ENCODE results near the gene PRKG1. TPM values are rescaled to one million over a fixed set of nuclear protein-coding genes. Genes with fewer than 3 reads are reported as not detected.

Gene PRKG1
- total RNA-seq, 2 donors from 2014 or later: 94.5 to 96.0 TPM

DNA sequence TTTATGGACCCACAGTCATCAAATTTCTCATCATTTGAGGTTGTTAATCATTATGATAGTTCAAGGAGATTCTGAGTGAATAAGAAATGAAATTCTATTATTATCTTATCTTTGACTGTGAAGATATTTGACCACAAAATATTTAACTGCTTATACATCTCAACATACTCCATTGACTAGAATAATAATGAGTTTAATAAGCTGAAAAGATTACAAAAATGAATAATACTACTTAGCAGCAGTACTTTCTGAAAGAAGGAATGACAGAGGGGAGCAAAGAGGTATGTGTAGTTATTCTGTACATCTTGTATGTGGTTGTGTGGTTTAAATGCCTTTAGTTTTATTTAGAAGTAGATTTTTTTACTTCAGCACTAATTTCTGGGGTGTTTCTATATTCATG is 214.2 kb downstream of the PRKG1 start:
- DNase-seq (ENCODE audit: low spot score): no peak

DNA sequence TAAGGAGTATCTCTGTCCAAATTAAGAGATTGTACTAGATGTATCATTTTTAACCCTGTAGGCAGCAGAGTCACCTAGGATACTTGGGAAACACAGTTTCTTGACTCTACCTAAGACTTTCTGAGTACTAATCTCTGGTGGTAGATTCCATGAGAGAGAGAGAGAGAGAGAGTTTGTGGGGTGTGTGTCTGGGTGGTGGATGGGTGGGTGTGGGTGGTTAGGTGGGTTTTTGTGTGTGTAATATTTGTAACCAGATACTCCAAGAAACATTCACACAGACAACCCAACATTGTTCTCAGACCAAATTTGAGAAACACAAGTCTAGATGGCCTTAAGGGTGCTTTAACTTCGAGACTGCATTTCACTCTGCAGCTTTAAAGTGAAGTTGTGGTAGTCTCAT is 215.2 kb downstream of the PRKG1 start:
- no peak for DNase-seq (ENCODE audit: low spot score)

More for the DNA sequence above, 214.2 kb downstream of the PRKG1 start:
- intact Hi-C loops (cut with DNase I): no loop called here

DNA sequence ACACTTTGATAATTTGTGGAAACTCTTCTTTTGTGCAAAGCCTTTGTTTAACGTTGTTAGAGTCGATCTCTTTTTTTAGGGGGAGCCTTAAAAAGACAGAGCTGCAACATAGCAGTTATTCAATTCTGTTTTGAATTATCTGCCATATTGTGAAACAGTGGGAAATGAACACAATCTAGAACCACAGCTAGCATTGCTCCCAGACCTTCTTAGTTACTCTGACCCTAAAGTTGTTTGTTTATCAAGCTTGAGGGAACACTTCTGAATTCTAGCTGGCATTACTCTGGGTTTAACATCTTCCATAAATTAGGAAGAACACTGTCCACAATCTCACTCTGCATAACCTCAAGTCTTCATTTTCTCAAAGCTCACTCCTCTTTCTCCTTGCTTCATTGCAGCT is 217.7 kb downstream of the PRKG1 start:
- DNase-seq (ENCODE audit: low spot score): no peak
- intact Hi-C loops (cut with DNase I): no loop called here

More for the DNA sequence above, 215.2 kb downstream of the PRKG1 start:
- intact Hi-C loops (cut with DNase I): no loop called here

DNA sequence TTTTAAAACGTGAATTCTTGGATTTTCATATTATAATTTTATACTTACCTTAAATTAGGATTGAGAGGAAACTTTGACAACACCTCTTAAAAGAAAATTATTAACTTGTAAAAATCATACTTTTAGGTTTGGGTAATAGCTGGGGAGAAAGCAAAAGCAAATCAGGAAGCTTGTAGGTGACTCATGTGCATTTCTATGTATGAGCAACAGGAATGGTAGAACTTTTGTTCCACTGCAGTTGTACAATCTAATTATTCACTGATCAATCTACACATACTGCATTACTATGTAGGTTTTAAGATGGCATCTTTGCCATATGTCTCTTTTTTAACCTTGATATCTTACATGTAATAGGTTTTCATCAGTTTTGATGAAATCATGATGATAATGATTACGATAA is 223.2 kb downstream of the PRKG1 start:
- DNase-seq (ENCODE audit: low spot score): no peak
- intact Hi-C loops (cut with DNase I): no loop called here

DNA sequence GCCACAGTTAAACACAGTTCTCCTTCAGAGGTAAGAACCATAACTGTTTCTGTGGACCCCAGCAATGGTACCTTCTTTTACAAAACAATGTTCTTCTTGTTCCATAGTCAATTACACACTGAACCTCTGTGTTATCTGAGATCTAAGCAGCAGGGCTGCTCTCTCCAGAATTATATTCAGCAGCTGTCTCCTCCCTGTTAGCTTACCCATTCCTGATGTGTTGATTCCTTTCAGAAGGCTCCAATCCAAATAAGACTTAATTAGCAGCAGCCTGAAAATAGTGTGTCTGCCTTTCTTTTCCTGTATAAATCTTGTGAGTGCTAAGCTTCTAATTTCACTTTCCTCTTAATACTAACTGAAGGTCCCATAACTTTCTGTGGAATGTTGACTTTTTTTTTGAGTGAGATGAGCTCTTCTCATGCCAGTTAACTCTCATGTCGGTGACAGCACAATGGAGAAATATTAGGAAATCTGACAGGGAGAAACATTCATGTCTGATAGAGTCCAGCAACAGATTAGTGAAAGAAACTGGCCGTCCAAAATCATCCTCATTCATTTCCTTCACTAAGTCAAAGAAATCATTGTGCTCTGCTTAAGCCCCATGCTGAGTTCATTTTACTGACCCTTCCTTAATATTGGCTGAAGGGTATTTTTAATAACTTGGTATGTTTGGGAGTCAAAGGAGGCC is 226.5 kb downstream of the PRKG1 start:
- intact Hi-C loops (cut with DNase I): loop anchor here in 1 of 2 donors (10.0 kb wide), 1 partner anchor 64 kb away; no protein-coding TSS in a partner anchor
- no peak for DNase-seq (ENCODE audit: low spot score)

DNA sequence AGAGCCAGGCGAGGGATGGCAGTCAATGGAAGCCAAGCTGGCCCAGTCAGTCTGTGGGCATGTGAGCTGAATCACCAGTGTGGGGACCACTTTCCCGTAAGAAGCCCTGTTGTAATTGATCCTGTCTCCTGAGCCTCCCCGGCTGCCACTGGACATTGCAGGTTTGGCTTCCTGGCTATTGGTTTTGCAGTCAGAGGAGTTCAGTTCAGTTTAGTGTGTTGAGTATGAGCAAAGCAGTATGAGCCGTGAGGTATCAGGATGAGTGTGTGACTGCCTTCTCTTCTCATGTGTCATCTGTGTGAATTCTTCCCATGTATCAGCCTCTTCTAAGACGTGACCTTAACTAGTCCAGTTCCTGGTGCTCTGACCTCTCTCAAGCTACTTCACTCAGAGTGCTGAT is 227.4 kb downstream of the PRKG1 start:
- DNase-seq (ENCODE audit: low spot score): no peak
- intact Hi-C loops (cut with DNase I): loop anchor here in 1 of 2 donors (10.0 kb wide), 1 partner anchor 63 kb away; no protein-coding TSS in a partner anchor

DNA sequence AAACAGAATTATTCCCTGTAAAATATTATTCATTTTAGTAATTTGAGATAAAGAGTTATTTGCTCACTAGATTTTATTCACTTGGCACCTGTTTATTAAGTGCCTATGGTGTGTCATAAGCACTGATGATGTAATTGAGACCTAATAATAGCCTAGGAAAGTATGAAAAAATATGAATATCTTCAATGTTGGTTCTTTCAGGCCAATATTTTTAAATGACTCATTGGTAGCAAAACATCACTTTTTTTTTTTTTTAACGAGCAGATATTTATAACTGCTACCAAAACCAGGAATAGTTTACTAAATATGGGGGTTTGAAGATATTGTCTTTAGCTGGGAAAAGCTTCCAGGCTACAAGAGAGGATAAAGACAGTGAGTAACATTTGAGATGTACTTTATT is 228.0 kb downstream of the PRKG1 start:
- intact Hi-C loops (cut with DNase I): loop anchor here in 1 of 2 donors (10.0 kb wide), 1 partner anchor 62 kb away; no protein-coding TSS in a partner anchor
- no peak for DNase-seq (ENCODE audit: low spot score)

DNA sequence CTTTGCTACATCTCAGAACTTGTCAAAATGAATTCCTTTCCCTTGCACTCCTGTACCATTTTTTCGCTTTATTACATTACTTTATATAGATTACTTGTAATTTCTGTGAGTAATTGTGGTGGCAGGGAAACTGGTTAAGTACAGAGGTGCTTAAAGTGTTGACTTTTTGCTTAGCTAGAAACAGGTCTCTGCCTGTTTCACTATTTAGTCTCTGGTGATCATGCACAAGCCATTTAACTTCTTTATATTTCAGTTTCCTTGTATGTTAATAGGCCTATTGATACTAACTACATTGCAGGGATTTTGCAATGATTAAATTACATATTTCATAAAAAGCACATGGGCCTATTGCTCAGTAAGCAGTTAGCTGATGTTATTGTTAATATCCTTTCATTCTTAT is 233.8 kb downstream of the PRKG1 start:
- intact Hi-C loops (cut with DNase I): loop anchor here in 1 of 2 donors (10.0 kb wide), 1 partner anchor 57 kb away; no protein-coding TSS in a partner anchor
- DNase-seq (ENCODE audit: low spot score): no peak

DNA sequence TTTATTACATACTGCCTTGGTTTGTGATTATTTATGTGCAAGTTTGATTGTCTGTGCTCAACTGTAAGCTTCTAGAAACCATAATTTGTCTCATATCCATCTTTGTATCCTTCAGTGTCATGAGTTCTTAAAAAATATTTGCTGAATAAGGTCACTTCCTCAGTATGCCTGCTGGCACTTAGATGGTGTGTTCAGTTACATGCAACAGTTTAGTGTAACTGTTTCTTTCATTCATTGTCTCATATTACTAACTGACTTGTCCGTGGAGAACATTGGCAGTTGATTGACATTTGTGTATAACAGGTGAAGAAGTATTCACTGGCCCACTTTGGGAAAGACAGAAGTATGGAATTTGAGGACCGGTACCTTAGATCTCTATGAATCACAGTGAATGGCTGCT is 236.9 kb downstream of the PRKG1 start:
- intact Hi-C loops (cut with DNase I): no loop called here
- DNase-seq (ENCODE audit: low spot score): no peak

DNA sequence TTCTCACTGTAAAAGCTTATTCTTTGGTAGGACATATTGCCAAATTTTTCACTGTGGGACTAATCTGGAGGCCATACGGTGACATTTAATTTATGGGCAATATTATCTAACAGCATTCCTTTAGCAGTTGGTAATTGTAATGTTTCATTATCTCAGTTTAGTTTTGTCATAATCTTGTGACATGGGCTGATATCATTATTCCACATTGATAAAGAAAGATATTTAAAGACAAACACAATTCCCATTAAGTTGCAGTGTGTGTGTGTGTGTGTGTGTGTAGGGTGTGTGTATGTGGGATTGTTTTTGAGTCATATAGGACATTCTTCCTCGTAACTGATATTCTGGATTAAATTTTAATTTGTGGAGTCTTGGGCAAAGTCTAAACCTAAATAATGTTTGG is 238.5 kb downstream of the PRKG1 start:
- DNase-seq (ENCODE audit: low spot score): no peak
- intact Hi-C loops (cut with DNase I): no loop called here

DNA sequence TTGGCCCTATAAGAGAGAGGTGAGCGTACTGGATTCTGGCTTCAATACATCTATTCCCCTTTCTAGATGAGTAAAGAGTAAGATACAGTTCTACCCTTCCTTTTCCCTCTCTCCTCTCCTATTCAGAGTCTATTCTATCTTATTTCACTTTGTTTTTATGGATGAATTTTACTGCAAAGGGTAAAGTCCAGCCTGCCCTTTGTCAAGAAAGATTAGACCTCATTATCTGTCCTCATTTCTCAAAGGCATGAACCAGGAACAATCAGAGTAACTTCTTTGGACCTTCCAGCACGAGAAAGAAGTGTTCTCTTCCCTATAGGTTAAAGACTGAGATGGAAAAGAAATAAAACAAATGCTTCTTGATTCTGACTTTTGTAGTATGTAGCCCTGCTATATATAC is 239.0 kb downstream of the PRKG1 start:
- intact Hi-C loops (cut with DNase I): no loop called here
- no peak for DNase-seq (ENCODE audit: low spot score)

DNA sequence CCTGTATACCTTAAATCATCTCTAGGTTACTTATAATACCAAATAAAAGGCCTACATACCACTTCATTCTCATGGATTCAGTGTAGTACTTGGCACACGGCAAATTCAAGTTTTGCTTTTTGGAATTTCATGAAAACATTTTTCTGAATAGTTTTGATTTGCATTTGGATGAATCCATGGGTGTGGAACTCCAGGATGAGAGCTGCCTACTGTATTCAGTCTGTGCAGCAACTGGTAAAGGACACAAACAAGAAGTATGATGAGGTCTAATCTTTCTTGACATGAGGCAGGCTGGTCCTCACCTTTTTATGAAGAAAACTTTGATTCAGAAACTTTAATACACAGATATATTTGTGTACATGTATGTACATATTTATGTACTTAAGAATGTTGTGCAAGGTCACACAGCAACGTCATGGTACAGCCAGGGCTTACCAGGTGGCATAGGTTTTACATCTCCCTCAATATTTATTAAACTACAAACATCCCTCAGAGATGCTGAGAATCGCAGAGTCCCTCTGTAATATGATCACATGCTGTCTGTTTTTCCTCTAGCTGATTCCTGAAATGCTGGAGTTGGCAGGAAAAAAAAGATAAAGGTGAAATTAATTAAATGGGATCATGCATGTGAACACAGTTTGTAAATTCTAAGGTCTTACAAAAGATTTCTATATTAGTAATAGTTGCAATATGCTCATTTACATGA is 239.6 kb downstream of the PRKG1 start:
- intact Hi-C loops (cut with DNase I): no loop called here
- no peak for DNase-seq (ENCODE audit: low spot score)

DNA sequence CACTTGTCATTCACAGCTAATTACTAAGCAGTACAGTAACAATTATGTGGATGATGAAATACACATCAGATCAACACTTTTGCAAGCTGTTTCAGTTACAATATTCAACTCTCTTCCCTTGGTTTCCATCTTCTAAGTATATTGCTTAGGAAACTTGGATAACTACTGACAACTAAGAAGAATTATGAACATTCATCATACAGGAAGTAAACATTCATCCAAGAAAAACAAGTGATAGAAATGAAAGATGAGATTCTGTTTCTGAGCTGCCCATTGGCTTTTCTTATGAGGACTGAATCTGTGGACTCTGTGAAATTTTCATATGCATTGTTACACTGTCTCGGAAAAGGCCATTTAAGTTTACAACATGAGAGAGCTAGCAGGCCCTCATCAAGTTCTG is 240.2 kb downstream of the PRKG1 start:
- no peak for DNase-seq (ENCODE audit: low spot score)
- intact Hi-C loops (cut with DNase I): no loop called here

DNA sequence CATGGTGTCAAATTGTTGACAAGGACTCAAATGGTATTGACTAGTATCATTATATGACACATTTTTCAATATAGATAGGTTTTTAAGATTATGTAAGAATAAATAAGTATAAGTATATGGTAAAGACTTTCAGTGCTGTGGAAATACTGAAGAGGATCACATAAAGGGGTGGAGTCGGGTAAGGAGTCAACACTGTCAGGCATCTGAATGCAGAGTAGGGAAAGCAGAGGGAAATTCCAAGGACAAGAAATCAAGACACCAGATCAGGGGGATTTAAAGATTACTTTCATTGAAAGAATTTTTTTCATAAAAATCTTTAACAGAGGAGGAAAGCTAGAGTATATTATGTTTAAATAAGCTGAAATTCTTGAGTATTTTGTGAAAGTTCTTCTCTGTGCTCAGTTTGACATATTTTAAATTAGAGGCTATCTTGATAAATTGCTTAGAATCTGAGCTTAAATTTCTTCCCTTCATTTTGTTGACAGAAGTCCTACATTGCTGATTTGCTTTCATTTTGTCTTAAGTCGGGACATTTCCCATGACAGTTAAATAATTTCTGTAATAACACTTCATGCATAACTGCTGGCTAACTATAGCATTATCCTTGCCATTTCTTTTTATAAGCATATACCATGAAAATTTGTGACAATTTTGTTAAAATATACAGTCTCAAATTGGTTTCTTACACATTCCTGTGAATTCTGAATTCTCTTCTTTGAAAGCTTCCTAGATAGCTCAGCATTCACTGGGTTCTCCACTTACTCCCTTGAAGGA is 244.3 kb downstream of the PRKG1 start:
- intact Hi-C loops (cut with DNase I): no loop called here
- no peak for DNase-seq (ENCODE audit: low spot score)

DNA sequence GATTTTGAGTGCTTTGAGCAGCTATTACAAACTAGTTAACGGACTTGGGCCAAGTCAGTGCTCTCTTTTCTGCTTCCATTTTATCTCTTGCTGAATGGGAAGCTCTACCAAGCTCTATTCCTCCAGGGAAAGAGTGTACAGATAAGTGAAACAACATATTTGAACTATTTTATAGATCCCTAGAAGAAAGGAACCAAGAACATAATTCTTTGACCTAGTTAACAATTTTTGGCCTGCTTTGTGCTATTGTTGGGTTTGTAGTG is 244.8 kb downstream of the PRKG1 start:
- intact Hi-C loops (cut with DNase I): no loop called here
- no peak for DNase-seq (ENCODE audit: low spot score)

DNA sequence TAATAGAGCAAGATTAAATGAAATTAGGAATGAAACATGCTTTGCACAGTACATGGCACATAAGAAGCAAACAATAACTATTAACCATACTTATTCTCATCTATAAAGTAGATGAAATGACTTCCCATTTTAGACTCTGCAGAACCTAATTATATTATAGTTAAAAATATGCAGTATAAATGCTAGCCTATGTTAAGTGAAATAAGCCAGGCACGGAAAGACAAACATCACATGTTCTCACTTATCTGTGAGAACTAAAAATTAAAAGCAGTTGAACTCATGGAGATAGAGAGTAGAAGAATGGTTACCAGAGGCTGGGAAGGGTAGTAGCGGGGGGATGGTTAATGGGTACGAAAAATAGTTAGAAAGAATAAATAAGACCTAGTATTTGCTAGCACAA is 247.0 kb downstream of the PRKG1 start:
- intact Hi-C loops (cut with DNase I): no loop called here
- no peak for DNase-seq (ENCODE audit: low spot score)

DNA sequence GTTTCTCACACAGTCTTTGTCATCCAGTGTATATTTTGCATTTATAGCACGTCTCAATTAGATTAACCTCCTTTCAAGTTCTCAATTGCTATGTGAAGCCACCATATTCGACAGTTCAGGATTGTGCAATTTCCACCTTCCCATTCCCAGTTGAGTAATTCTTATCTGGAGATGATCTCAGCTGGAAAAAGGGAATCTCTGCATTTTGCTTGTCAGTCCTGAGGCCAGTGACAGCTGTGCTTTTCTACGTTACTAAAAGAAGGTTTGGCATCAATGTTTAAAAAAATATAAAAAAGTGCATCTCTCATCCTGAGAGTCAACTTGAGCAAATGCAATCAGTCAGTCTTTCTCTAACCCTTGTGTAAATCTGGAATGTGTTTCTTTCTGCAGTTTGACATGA is 247.7 kb downstream of the PRKG1 start:
- no peak for DNase-seq (ENCODE audit: low spot score)
- intact Hi-C loops (cut with DNase I): no loop called here

DNA sequence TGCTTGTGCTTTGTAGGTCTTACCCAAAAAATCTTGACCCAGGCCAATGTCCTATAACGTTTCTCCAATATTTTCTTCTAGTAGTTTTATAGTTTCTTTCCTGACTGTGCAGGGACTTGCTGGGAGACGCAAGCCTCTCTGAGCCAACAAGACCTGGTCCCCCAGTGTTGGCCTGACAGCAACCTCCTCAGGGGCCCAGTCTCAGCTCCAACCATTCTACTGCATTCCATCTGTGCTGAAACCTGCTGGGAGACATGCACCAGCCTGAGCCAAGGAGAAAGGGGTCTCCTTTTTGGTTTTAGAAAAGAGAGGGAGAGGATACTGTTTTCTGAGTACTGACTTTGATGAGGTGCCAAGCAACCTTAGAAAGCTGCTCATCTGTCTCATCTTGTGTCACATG is 251.4 kb downstream of the PRKG1 start:
- no peak for DNase-seq (ENCODE audit: low spot score)
- intact Hi-C loops (cut with DNase I): no loop called here

DNA sequence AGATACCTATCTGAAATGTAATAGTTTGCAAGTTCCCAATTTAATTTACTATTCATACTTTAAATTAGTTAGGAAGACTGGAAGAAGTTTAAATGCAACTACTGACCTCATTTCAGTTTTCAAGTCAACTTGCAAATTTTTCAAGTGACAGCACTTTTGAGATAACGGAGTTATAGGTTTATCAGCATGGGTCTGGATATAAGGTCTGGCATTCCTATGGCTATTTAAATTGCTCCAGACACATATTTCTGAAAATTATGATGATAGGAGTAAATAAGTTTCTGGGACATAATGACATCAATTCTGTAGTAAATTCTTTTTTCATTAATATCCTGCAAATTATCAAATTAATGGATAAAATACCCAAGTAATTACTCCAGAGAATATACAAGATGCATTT is 251.9 kb downstream of the PRKG1 start:
- intact Hi-C loops (cut with DNase I): no loop called here
- DNase-seq (ENCODE audit: low spot score): no peak

DNA sequence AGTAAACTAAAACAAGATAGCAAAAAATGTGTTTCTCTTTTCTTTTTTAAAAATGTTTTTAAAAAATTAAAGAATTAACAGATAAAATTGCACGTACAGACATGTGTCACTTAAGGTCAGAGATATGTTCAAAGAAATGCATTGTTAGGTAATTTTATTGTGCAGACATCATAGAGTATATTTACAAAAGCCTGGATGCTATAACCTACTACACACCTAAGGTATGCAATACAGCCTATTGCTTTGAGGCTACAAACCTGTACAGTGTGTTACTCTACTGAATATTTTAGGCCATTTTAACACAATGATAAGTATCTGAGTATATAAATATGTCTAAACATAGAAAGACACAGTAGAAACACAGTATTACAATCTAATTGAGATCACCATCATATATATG is 253.1 kb downstream of the PRKG1 start:
- intact Hi-C loops (cut with DNase I): no loop called here
- no peak for DNase-seq (ENCODE audit: low spot score)

All from posterior vena cava (tissue), 2 donors.